Fibroblast of pulmonary artery (primary cell): ENCODE data around the gene PTPRD.

Experiments used
- DNase-seq: peaks from one replicate; pipeline ENCODE4 v3.0.0-alpha.2; 2010; ENCODE audit warnings: low read depth
- H3K4me3 ChIP-seq: replicated peaks from 2 replicates; pipeline ENCODE4 v1.5.1; 2011; ENCODE audit warnings: low read depth, mild to moderate bottlenecking, control low read depth, low read length, moderate library complexity
- TF ChIP-seq, protein P1 (sequence below): IDR thresholded peaks from 2 replicates; pipeline ENCODE4 v1.5.1; 2011; ENCODE audit warnings: mild to moderate bottlenecking, control low read depth, low read length, inconsistent platforms; ENCODE audit errors: missing control alignments

PTPRD gene

DNA sequence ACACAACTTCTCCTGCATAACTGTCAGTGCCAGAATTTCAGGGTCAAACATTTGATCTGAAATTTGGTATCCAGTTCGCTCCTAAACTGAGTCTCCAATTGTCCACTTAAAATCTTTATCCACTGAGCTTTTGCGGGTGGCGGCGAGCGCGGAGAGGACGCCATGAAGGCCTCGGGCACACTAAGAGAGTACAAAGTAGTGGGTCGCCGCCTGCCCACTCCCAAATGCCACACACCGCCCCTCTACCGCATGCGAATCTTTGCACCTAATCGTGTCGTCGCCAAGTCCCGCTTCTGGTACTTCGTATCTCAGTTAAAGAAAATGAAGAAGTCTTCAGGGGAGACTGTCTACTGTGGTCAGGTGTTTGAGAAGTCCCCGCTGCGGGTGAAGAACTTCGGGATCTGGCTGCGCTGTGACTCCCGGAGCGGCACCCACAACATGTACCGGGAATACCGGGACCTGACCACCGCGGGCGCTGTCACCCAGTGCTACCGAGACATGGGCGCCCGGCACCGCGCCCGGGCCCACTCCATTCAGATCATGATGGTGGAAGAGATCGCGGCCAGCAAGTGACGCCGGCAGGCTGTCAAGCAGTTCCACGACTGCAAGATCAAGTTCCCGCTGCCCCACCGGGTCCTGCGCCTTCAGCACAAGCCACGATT is 1899.5 kb downstream of the PTPRD start:
- DNase-seq, result no peak
- H3K4me3 ChIP-seq, result no peak overlapping the region
- TF ChIP-seq, protein P1, sequence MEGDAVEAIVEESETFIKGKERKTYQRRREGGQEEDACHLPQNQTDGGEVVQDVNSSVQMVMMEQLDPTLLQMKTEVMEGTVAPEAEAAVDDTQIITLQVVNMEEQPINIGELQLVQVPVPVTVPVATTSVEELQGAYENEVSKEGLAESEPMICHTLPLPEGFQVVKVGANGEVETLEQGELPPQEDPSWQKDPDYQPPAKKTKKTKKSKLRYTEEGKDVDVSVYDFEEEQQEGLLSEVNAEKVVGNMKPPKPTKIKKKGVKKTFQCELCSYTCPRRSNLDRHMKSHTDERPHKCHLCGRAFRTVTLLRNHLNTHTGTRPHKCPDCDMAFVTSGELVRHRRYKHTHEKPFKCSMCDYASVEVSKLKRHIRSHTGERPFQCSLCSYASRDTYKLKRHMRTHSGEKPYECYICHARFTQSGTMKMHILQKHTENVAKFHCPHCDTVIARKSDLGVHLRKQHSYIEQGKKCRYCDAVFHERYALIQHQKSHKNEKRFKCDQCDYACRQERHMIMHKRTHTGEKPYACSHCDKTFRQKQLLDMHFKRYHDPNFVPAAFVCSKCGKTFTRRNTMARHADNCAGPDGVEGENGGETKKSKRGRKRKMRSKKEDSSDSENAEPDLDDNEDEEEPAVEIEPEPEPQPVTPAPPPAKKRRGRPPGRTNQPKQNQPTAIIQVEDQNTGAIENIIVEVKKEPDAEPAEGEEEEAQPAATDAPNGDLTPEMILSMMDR, result no peak

DNA sequence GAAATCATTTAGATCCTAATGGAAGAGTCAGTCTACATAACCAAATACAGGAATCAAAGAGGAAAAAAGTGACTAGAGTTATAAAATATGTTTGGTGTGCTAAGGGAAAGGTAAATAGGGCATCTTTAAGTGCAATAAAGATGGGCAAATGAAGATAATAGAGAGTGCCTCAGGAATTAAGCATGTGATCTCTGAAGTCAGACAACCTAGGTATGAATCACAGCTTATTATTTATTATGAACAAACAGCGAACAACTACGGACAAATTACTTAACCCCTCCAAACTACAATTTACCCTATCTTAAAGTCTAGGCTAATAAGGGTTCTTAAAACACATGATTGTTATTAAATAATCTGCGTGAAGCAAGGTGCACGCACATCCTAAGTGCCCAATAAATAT is 1903.1 kb downstream of the PTPRD start:
- no peak for DNase-seq
- TF ChIP-seq, protein P1, result no peak
- no peak overlapping the region for H3K4me3 ChIP-seq

DNA sequence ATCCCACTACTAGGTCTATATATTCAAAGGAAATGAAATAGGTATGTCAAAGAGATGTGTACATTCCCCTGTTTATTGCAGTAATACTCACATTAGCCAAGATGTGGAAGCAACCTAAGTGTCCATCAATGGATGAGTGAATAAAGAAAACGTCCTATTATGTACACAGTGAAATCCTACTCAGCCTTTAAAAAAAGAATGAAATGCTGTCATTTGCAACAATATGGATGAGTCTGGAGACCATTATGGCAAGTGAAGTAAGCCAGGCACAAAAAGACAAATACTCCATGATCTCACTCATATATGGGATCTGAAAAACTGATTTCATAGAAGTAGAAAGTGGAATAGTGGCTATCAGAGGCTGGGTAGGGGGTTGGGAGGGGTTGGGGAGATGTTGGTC is 1904.1 kb downstream of the PTPRD start:
- DNase-seq, result no peak
- TF ChIP-seq, protein P1, result no peak
- no peak overlapping the region for H3K4me3 ChIP-seq

- no peak for DNase-seq
- TF ChIP-seq, protein P1, result no peak
- H3K4me3 ChIP-seq, result no peak overlapping the region
Measured at GRCh38 chr9:8706998-8707397, 1905.8 kb downstream of the PTPRD start.

DNA sequence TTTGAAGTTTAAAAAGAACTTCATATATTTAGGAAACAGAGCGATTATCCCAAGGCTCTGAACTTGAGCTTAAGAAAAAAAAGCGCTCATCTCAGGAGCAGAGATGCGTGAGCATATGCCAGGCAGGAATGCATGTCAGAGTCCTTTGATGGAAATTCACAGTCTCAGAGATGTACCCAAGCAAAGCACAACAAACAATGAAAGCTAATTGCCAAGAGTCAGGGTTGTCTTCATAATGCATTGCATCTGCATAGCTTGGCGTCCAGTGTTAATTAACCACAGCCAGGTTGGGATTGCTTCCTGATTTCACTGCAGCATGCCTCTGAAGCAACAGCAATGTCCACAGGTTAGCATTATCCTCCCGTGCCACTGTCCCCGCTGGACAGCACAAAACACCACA is 1906.3 kb downstream of the PTPRD start:
- H3K4me3 ChIP-seq, result no peak overlapping the region
- no peak for DNase-seq
- TF ChIP-seq, protein P1, result no peak

- no peak overlapping the region for H3K4me3 ChIP-seq
- TF ChIP-seq, protein P1, result no peak
- no peak for DNase-seq
Measured at GRCh38 chr9:8705861-8706260, 1906.9 kb downstream of the PTPRD start.

GRCh38 chr9:8703904-8704303 is 1908.9 kb downstream of the PTPRD start:
- no peak overlapping the region for H3K4me3 ChIP-seq
- TF ChIP-seq, protein P1, result no peak
- DNase-seq, result no peak
